T-helper 17 cell (primary cell): ENCODE data around the gene RPL15. TPM values are rescaled to one million over a fixed set of nuclear protein-coding genes. Genes with fewer than 3 reads are reported as not detected.
"Not testable (repeated sequence)": the region's sequence is repeated elsewhere in the genome, so short reads cannot be mapped to it uniquely, and the experiment has no call there.

Experiments used
- ATAC-seq: fragments of 150-1000 bp; cut with Tn5 transposase; 2 replicates; pipeline ENCODE4 v1.10.0; 2021; ENCODE audit warnings: mild to moderate bottlenecking, moderate library complexity
- DNase-seq, 3 donors: peaks; one replicate each; pipeline versions ENCODE4 v3.0.0 to v3.0.0-alpha.2; 2020 to 2021
- H3K9me3 ChIP-seq: one replicate; pipeline ENCODE4 v1.7.0; 2013; ENCODE audit warnings: low read length, mild to moderate bottlenecking; ENCODE audit not compliant: control insufficient read depth, poor library complexity, severe bottlenecking
- H3K27ac Mint-ChIP-seq: one replicate; pipeline ENCODE4 v1.8.0; 2022; ENCODE audit warnings: mild to moderate bottlenecking, moderate library complexity, mixed read lengths
- H3K27me3 Mint-ChIP-seq: one replicate; pipeline ENCODE4 v1.8.0; 2022; ENCODE audit warnings: mixed read lengths
- H3K36me3 Mint-ChIP-seq: one replicate; pipeline ENCODE4 v1.8.0; 2022; ENCODE audit warnings: low read depth, mixed read lengths
- H3K4me1 Mint-ChIP-seq: one replicate; pipeline ENCODE4 v1.8.0; 2022; ENCODE audit warnings: mild to moderate bottlenecking, mixed read lengths
- H3K4me3 Mint-ChIP-seq: one replicate; pipeline ENCODE4 v1.8.0; 2022; ENCODE audit warnings: mild to moderate bottlenecking, moderate library complexity, mixed read lengths
- total RNA-seq, 4 donors: library from RNA in 2 of 4; stranded (reverse) in 2 of 4; gene quantifications; one replicate each; pipeline ENCODE4 v1.2.3 and lab custom pipeline; 2022 to 2026

Gene RPL15
- total RNA-seq, 2 donors from 2014 or later, result 1,887 to 2,036 TPM

DNA sequence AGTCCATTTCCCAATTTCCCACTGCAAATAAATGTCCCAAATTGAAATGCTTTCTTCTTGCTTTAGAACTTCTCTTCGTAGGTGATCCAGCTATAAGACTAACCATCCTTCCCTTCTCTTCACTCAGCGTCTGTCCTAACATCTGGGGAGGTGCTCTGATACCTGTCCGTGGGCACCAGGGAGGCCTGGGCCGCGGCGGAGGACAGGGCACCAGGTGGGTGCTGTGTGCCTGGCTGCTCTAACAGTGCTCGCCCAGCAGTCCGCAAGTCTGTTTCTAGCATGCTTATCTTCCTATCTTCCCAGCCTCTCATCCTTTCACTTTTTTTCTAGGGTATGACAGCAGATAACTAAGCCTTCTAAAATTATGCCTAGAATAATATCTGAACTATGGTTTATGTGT lies 37.4 kb upstream of the RPL15 start:
- Mint-ChIP-seq H3K27ac (peak overlapping the region; percentile 73), H3K4me3 (peak overlapping the region; percentile 31), H3K4me1 (peaks cover 28% of the 10 kb centered on the region), H3K27me3 (no peaks in the 10 kb centered on the region), H3K36me3 (peaks cover 3% of the 10 kb centered on the region)
- no peak for ATAC-seq
- DNase-seq, result no peak
- H3K9me3 ChIP-seq, result no peaks in the 10 kb centered on the region

GRCh38 chr3:23880703-23881339 lies 36.1 kb upstream of the RPL15 start:
- H3K27me3 Mint-ChIP-seq, result no peaks in the 10 kb centered on the region
- H3K4me3 Mint-ChIP-seq, result no peak overlapping the region
- peaks cover 25% of the 10 kb centered on the region for H3K4me1 Mint-ChIP-seq
- ATAC-seq (no peak), DNase-seq (no peak)
- peaks cover 3% of the 10 kb centered on the region for H3K36me3 Mint-ChIP-seq
- H3K9me3 ChIP-seq, result no peaks in the 10 kb centered on the region
- H3K27ac Mint-ChIP-seq, result no peak overlapping the region

- H3K9me3 ChIP-seq, H3K27me3 Mint-ChIP-seq, DNase-seq, ATAC-seq, H3K36me3 Mint-ChIP-seq, H3K4me3 Mint-ChIP-seq, H3K27ac Mint-ChIP-seq: not testable (repeated sequence)
- H3K4me1 Mint-ChIP-seq, result peaks cover 23% of the 10 kb centered on the region
Observed at GRCh38 chr3:23881993-23882392, 34.9 kb upstream of the RPL15 start.

DNA sequence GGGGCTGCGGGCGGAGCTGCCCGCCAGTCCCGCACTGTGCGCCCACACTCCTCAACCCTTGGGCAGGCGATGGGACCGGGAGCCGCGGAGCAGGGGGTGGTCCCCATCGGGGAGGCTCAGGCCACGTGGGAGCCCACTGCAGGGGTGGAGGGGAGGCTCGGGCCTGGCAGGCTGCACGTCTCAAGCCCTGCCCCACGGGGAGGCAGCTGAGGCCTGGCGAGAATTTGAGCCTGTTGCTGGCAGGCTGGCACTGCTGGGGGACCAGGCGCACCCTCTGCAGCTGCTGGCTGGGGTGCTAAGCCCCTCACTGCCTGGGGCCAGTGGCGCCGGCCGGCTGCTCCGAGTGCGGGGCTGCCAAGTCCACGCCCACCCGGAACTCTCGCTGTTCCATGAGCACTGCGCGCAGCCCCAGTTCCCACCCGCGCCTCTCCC lies 34.4 kb upstream of the RPL15 start:
- peaks cover 19% of the 10 kb centered on the region for H3K4me1 Mint-ChIP-seq
- H3K4me3 Mint-ChIP-seq, result no peak overlapping the region
- H3K27ac Mint-ChIP-seq, result no peak overlapping the region
- ATAC-seq (no peak), DNase-seq (no peak)
- H3K27me3 Mint-ChIP-seq, result no peaks in the 10 kb centered on the region
- peaks cover 3% of the 10 kb centered on the region for H3K36me3 Mint-ChIP-seq
- no peaks in the 10 kb centered on the region for H3K9me3 ChIP-seq

- Mint-ChIP-seq H3K36me3 (peaks cover 3% of the 10 kb centered on the region), H3K27me3 (no peaks in the 10 kb centered on the region), H3K4me3 (no peak overlapping the region), H3K4me1 (peaks cover 6% of the 10 kb centered on the region), H3K27ac (no peak overlapping the region)
- no peaks in the 10 kb centered on the region for H3K9me3 ChIP-seq
- DNase-seq (no peak), ATAC-seq (no peak)
Observed at GRCh38 chr3:23884481-23884880, 32.5 kb upstream of the RPL15 start.

DNA sequence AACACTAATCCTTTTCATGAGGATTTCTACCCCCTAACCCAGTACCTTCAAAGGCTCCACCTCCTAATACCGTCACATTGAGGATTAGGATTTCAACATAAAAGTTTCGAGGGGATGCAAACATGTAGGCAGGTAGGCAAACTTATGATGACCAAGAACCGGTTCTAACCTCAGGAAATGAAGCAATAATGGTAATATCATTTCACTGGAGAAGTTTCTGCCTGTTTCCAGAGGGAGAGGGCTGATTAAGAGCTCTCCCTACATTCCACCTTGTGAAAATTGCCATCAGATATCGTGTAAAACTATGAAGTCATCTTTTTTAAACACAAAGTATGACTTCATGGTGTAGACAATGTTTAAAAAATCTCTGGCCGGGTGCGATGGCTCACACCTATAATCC lies 31.7 kb upstream of the RPL15 start:
- no peak overlapping the region for H3K4me3 Mint-ChIP-seq
- ATAC-seq (no peak), DNase-seq (no peak)
- H3K27me3 Mint-ChIP-seq, result no peaks in the 10 kb centered on the region
- peaks cover 3% of the 10 kb centered on the region for H3K36me3 Mint-ChIP-seq
- no peak overlapping the region for H3K27ac Mint-ChIP-seq
- H3K4me1 Mint-ChIP-seq, result peaks cover 3% of the 10 kb centered on the region
- H3K9me3 ChIP-seq, result no peaks in the 10 kb centered on the region

GRCh38 chr3:23886311-23886710 lies 30.6 kb upstream of the RPL15 start:
- ATAC-seq, result no peak
- Mint-ChIP-seq H3K27me3 (no peaks in the 10 kb centered on the region), H3K36me3 (peaks cover 3% of the 10 kb centered on the region), H3K4me3 (no peak overlapping the region), H3K4me1 (peaks cover 3% of the 10 kb centered on the region), H3K27ac (no peak overlapping the region)
- no peaks in the 10 kb centered on the region for H3K9me3 ChIP-seq
- DNase-seq, result no peak

- H3K4me1 Mint-ChIP-seq, result peaks cover 3% of the 10 kb centered on the region
- no peaks in the 10 kb centered on the region for H3K9me3 ChIP-seq
- no peak overlapping the region for H3K4me3 Mint-ChIP-seq
- no peak overlapping the region for H3K27ac Mint-ChIP-seq
- no peaks in the 10 kb centered on the region for H3K36me3 Mint-ChIP-seq
- H3K27me3 Mint-ChIP-seq, result no peaks in the 10 kb centered on the region
- ATAC-seq (peak; percentile 61), DNase-seq (no peak)
Observed at GRCh38 chr3:23888617-23889228, 28.2 kb upstream of the RPL15 start.

- Mint-ChIP-seq H3K27me3 (no peaks in the 10 kb centered on the region), H3K4me3 (no peak overlapping the region), H3K4me1 (peaks cover 7% of the 10 kb centered on the region), H3K27ac (no peak overlapping the region), H3K36me3 (peaks cover 2% of the 10 kb centered on the region)
- DNase-seq (no peak), ATAC-seq (no peak)
- no peaks in the 10 kb centered on the region for H3K9me3 ChIP-seq
Observed at GRCh38 chr3:23889386-23889785, 27.5 kb upstream of the RPL15 start.

DNA sequence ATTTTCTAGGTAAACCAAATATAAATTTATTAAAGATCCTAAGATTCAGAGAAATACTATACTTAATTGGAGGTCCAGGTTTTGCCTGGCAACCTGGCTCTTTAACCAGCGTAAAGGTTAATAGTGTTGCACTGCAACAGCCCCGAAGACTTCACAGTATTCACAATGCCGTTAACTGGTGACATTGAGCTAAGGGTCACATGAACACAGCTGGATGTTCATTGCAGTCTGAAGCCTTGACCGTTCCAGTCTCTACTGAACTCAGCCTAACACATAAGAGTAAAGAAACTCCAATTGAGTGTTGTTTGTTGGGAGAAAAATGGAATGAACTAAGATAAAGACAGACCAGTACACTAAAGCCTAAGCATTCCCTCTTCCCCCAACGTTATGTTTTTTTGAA lies 27.0 kb upstream of the RPL15 start:
- no peak for ATAC-seq
- Mint-ChIP-seq H3K27ac (no peak overlapping the region), H3K27me3 (no peaks in the 10 kb centered on the region)

GRCh38 chr3:23894254-23895061 lies 22.5 kb upstream of the RPL15 start:
- H3K9me3 ChIP-seq, result no peaks in the 10 kb centered on the region
- H3K4me3 Mint-ChIP-seq, result peak overlapping the region; percentile 21
- ATAC-seq (no peak), DNase-seq (no peak)
- H3K27ac Mint-ChIP-seq, result no peak overlapping the region
- H3K36me3 Mint-ChIP-seq, result peaks cover 16% of the 10 kb centered on the region
- no peaks in the 10 kb centered on the region for H3K27me3 Mint-ChIP-seq
- H3K4me1 Mint-ChIP-seq, result peaks cover 20% of the 10 kb centered on the region

More for the DNA sequence above, 27.0 kb upstream of the RPL15 start:
- H3K36me3 Mint-ChIP-seq, result peaks cover 7% of the 10 kb centered on the region
- DNase-seq, result no peak
- peaks cover 13% of the 10 kb centered on the region for H3K4me1 Mint-ChIP-seq
- H3K4me3 Mint-ChIP-seq, result no peak overlapping the region
- H3K9me3 ChIP-seq, result no peaks in the 10 kb centered on the region

- no peak overlapping the region for H3K27ac Mint-ChIP-seq
- peaks cover 17% of the 10 kb centered on the region for H3K36me3 Mint-ChIP-seq
Observed at GRCh38 chr3:23895181-23895580, 21.8 kb upstream of the RPL15 start.

GRCh38 chr3:23900744-23901143 lies 16.2 kb upstream of the RPL15 start:
- no peak for ATAC-seq
- peaks cover 12% of the 10 kb centered on the region for H3K36me3 Mint-ChIP-seq
- H3K4me3 Mint-ChIP-seq, result no peak overlapping the region
- no peak for DNase-seq
- no peaks in the 10 kb centered on the region for H3K9me3 ChIP-seq
- H3K27ac Mint-ChIP-seq, result no peak overlapping the region
- H3K4me1 Mint-ChIP-seq, result peaks cover 6% of the 10 kb centered on the region
- no peaks in the 10 kb centered on the region for H3K27me3 Mint-ChIP-seq

More at GRCh38 chr3:23895181-23895580, 21.8 kb upstream of the RPL15 start:
- H3K4me3 Mint-ChIP-seq, result peak overlapping the region; percentile 21
- no peaks in the 10 kb centered on the region for H3K27me3 Mint-ChIP-seq
- peaks cover 21% of the 10 kb centered on the region for H3K4me1 Mint-ChIP-seq
- no peak for ATAC-seq
- no peaks in the 10 kb centered on the region for H3K9me3 ChIP-seq
- DNase-seq, result no peak
